Measurements from ENCODE around the gene PRPF4.
A peak's percentile ranks its signal among the peaks of the same experiment; 100 is the strongest.

Gene PRPF4

DNA sequence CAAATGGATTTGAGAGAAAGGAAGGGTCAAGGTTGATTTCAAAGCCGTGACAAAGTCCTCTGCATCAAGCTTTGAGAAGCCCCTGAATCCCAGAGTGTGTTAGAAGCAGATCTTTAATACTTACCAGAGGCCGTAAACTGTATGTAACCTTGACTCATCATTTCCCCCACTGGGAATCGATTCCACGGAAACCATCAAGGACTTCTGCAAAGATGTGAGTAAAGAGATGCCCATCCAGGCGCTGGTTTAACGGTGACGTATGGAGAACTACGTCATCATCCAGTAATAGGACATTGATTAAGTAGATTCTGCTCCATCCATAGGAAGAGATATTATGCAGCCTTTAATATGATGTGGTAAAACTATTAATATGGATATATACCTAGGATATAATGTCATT, 26.1 kb downstream of the PRPF4 start:
- no peak overlapping the region for H3K4me3 ChIP-seq (ENCODE audit: low read depth, low read length)
- DNase-seq (ENCODE audit: low read depth), result no peak
- TF ChIP-seq CTCF (IDR thresholded peaks at IDR 0.05; ENCODE audit: low read depth, low read length, missing control alignments), result no peak

DNA sequence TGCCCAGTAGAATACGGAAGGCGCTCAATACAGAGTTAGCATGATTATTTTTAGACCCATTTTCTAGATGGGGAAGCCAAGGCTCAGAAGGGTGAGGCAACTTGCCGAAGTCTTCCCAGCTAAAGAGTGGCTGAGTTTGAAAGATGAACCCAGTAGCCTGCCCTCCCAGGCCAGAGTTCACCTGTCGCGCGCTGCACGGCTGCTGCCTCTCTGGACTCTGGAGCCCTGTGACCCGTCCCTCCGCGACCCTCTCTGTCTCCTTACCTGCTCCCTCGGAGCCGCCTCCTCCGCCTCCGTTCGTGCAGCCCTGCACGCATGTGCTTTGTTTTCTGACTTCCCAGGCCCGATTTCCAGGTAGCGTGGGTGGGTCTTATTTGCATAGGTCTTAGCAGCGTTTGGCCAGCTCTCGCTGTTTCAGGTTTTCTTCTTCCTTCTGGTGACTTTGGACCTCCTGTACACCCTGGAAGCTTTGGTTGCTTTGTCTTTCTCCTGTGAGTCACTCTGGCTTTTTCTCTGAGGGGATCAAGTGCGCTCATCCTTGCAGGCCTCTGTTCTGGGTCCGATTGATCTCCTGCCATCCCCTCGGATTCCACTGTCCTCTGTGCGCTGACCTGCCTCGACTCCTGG, 27.4 kb downstream of the PRPF4 start, which contains the start of gene RNF183:
TSS of gene RNF183 (minus strand) at position 585 of the 627 bp plus-strand sequence. CDS start 5,192 bp downstream, outside the sequence.
- no peak for DNase-seq (ENCODE audit: low read depth)
- TF ChIP-seq CTCF (IDR thresholded peaks at IDR 0.05; ENCODE audit: low read depth, low read length, missing control alignments), result no peak
- no peak within 1 kb of the TSS for H3K4me3 ChIP-seq (ENCODE audit: low read depth, low read length)

- no peak for DNase-seq (ENCODE audit: low read depth)
- no peak for TF ChIP-seq CTCF (IDR thresholded peaks at IDR 0.05; ENCODE audit: low read depth, low read length, missing control alignments)
These were observed 31.1 kb downstream of the PRPF4 start for GRCh38 chr9:113306566-113306965.

GRCh38 chr9:113307396-113307975, 32.0 kb downstream of the PRPF4 start:
- H3K4me3 ChIP-seq (ENCODE audit: low read depth, low read length), result no peak overlapping the region
- no peak for DNase-seq (ENCODE audit: low read depth)
- no peak for TF ChIP-seq CTCF (IDR thresholded peaks at IDR 0.05; ENCODE audit: low read depth, low read length, missing control alignments)

More at GRCh38 chr9:113306566-113306965, 31.1 kb downstream of the PRPF4 start:
- no peak overlapping the region for H3K4me3 ChIP-seq (ENCODE audit: low read depth, low read length)

DNA sequence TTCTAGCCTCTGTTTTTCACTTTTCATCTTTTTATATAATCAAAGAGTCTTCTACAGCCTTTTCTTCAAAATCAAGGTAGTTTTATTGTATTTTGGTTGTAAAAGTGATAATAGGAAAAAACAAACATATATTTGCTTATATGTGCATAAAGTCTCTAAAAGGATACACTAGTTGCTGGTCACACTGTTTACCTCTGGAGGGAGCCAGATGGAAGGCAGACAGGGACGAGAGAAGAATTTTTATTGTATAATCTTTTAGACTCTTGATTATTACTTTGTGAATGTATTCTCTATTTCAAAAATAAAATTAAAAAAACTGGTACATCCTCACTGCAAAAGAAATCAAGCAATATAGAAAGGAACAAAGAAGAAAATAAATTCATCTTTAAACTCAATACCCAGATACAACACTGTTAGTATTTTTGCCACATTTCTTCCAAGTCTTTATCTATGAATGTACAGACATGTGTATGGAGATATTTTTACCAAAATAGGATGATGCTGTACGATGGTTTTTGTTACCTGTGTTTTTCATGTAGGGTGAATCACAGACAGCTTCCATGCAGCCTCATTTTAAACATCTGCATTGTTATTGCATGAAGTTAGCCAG, 33.9 kb downstream of the PRPF4 start:
- peak; percentile 53 for TF ChIP-seq CTCF (IDR thresholded peaks at IDR 0.05; ENCODE audit: low read depth, low read length, missing control alignments)
- peak; percentile 12 for DNase-seq (ENCODE audit: low read depth)
- H3K4me3 ChIP-seq (ENCODE audit: low read depth, low read length), result no peak overlapping the region

DNA sequence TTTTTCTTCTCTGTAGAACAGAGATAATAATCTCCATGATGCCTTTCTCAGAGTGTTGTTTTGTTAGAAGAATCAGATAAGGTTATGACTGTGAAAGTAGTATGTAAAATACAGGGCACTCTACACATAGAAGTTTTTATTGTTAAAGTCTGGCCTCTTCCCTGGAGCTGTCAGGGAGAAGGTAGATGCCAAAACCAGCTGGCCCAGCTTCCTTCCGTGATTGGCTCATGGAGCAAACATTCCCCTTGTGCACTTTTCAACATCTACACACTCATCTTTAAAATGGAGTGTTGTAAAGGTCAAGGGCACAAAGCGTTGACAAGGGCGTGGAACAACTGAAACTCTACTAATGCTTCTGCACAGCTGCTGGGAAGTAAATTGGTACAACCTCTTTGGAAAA, 35.1 kb downstream of the PRPF4 start:
- TF ChIP-seq CTCF (IDR thresholded peaks at IDR 0.05; ENCODE audit: low read depth, low read length, missing control alignments), result no peak
- H3K4me3 ChIP-seq (ENCODE audit: low read depth, low read length), result no peak overlapping the region
- no peak for DNase-seq (ENCODE audit: low read depth)
